IgD-negative memory B cell (primary cell): ENCODE measurements around the gene AQP9. TPM values are rescaled to one million over a fixed set of nuclear protein-coding genes. Genes with fewer than 3 reads are reported as not detected.
A peak's percentile ranks its signal among the peaks of the same experiment; 100 is the strongest.

Source experiments
- H3K27ac Mint-ChIP-seq, 3 donors: one replicate each; pipeline ENCODE4 v1.8.0; 2020 to 2022; ENCODE audit warnings: mild to moderate bottlenecking in 3 of 3, mixed read lengths in 3 of 3, moderate library complexity in 1 of 3
- H3K27me3 Mint-ChIP-seq: one replicate; pipeline ENCODE4 v1.8.0; 2021; ENCODE audit warnings: mixed read lengths
- H3K36me3 Mint-ChIP-seq: one replicate; pipeline ENCODE4 v1.8.0; 2020; ENCODE audit warnings: mild to moderate bottlenecking, mixed read lengths
- H3K4me1 Mint-ChIP-seq, 3 donors: one replicate each; pipeline ENCODE4 v1.8.0; 2020 to 2022; ENCODE audit warnings: mixed read lengths in 3 of 3, mild to moderate bottlenecking in 1 of 3
- H3K4me3 Mint-ChIP-seq, 4 donors: one replicate each; pipeline ENCODE4 v1.8.0; 2020 to 2022; ENCODE audit warnings: mild to moderate bottlenecking in 4 of 4, mixed read lengths in 4 of 4, moderate library complexity in 3 of 4
- H3K9me3 Mint-ChIP-seq, 3 donors: one replicate each; pipeline ENCODE4 v1.8.0; 2020 to 2021; ENCODE audit warnings: mixed read lengths in 3 of 3, mild to moderate bottlenecking in 1 of 3
- polyA plus RNA-seq: library from polyadenylated mRNA; unstranded; fragments of 300-500 nt; fragmentation: Illumina TruSeq; gene quantifications from one replicate; pipeline ENCODE4 v1.2.3, GENCODE V29; 2021

The AQP9 gene
- polyA plus RNA-seq, 1 donor from 2014 or later: not detected

GRCh38 chr15:58124585-58124984 lies 13.6 kb upstream of the AQP9 start:
- Mint-ChIP-seq H3K27me3 (peaks cover 6% of the 10 kb centered on the region), H3K9me3 (peaks cover 0 to 5% (median 4%) of the 10 kb centered on the region in 3 donors), H3K4me3 (no peak overlapping the region), H3K27ac (peak overlapping the region in 1 of 3 donors; percentile 39), H3K36me3 (no peaks in the 10 kb centered on the region), H3K4me1 (no peaks in the 10 kb centered on the region)

GRCh38 chr15:58125333-58125732 lies 12.8 kb upstream of the AQP9 start:
- Mint-ChIP-seq H3K27ac (no peak overlapping the region), H3K4me1 (no peaks in the 10 kb centered on the region), H3K4me3 (peak overlapping the region in 1 of 4 donors; percentile 28)

GRCh38 chr15:58134886-58135285 lies 3.3 kb upstream of the AQP9 start:
- H3K4me1 Mint-ChIP-seq: no peaks in the 10 kb centered on the region
- H3K36me3 Mint-ChIP-seq: peaks cover 3% of the 10 kb centered on the region

More at GRCh38 chr15:58125333-58125732, 12.8 kb upstream of the AQP9 start:
- H3K9me3 Mint-ChIP-seq: peaks cover 0 to 5% (median 4%) of the 10 kb centered on the region in 3 donors
- H3K27me3 Mint-ChIP-seq: peaks cover 6% of the 10 kb centered on the region
- H3K36me3 Mint-ChIP-seq: no peaks in the 10 kb centered on the region

GRCh38 chr15:58135511-58136174 lies 2.5 kb upstream of the AQP9 start:
- no peak overlapping the region for H3K4me3 Mint-ChIP-seq
- H3K27me3 Mint-ChIP-seq: peaks cover 1% of the 10 kb centered on the region
- peaks cover 3% of the 10 kb centered on the region for H3K36me3 Mint-ChIP-seq
- no peaks in the 10 kb centered on the region for H3K4me1 Mint-ChIP-seq
- H3K9me3 Mint-ChIP-seq: no peaks in the 10 kb centered on the region
- H3K27ac Mint-ChIP-seq: no peak overlapping the region

More at GRCh38 chr15:58134886-58135285, 3.3 kb upstream of the AQP9 start:
- Mint-ChIP-seq H3K27me3 (no peaks in the 10 kb centered on the region), H3K27ac (no peak overlapping the region), H3K4me3 (no peak overlapping the region), H3K9me3 (no peaks in the 10 kb centered on the region)

- H3K9me3 Mint-ChIP-seq: no peaks in the 10 kb centered on the region
- H3K4me1 Mint-ChIP-seq: no peaks in the 10 kb centered on the region
- H3K27ac Mint-ChIP-seq: no peak overlapping the region
These were observed 1.4 kb upstream of the AQP9 start for GRCh38 chr15:58136731-58137130.

GRCh38 chr15:58137686-58138085 lies 495 bp upstream of the AQP9 start:
- Mint-ChIP-seq H3K27me3 (peaks cover 1% of the 10 kb centered on the region), H3K9me3 (no peaks in the 10 kb centered on the region), H3K4me3 (no peak overlapping the region), H3K27ac (no peak overlapping the region), H3K36me3 (peaks cover 3% of the 10 kb centered on the region), H3K4me1 (no peaks in the 10 kb centered on the region)

More at GRCh38 chr15:58136731-58137130, 1.4 kb upstream of the AQP9 start:
- peaks cover 1% of the 10 kb centered on the region for H3K27me3 Mint-ChIP-seq
- no peak overlapping the region for H3K4me3 Mint-ChIP-seq
- peaks cover 3% of the 10 kb centered on the region for H3K36me3 Mint-ChIP-seq

GRCh38 chr15:58139276-58139988 lies 1.3 kb downstream of the AQP9 start:
- H3K4me3 Mint-ChIP-seq: no peak overlapping the region
- no peaks in the 10 kb centered on the region for H3K9me3 Mint-ChIP-seq
- peaks cover 1% of the 10 kb centered on the region for H3K36me3 Mint-ChIP-seq
- no peak overlapping the region for H3K27ac Mint-ChIP-seq
- peaks cover 1% of the 10 kb centered on the region for H3K27me3 Mint-ChIP-seq
- H3K4me1 Mint-ChIP-seq: no peaks in the 10 kb centered on the region

- Mint-ChIP-seq H3K36me3 (no peaks in the 10 kb centered on the region), H3K27ac (no peak overlapping the region)
These were observed 1.9 kb downstream of the AQP9 start for GRCh38 chr15:58139989-58140522.

GRCh38 chr15:58141894-58142293 lies 3.7 kb downstream of the AQP9 start:
- Mint-ChIP-seq H3K36me3 (no peaks in the 10 kb centered on the region), H3K4me1 (no peaks in the 10 kb centered on the region), H3K27ac (no peak overlapping the region), H3K4me3 (no peak overlapping the region), H3K9me3 (no peaks in the 10 kb centered on the region), H3K27me3 (peaks cover 6% of the 10 kb centered on the region)

More at GRCh38 chr15:58139989-58140522, 1.9 kb downstream of the AQP9 start:
- H3K4me3 Mint-ChIP-seq: no peak overlapping the region
- peaks cover 2% of the 10 kb centered on the region for H3K27me3 Mint-ChIP-seq
- H3K4me1 Mint-ChIP-seq: no peaks in the 10 kb centered on the region
- H3K9me3 Mint-ChIP-seq: no peaks in the 10 kb centered on the region

- Mint-ChIP-seq H3K9me3 (no peaks in the 10 kb centered on the region), H3K27me3 (peaks cover 6% of the 10 kb centered on the region), H3K4me1 (no peaks in the 10 kb centered on the region), H3K4me3 (no peak overlapping the region), H3K27ac (no peak overlapping the region), H3K36me3 (no peaks in the 10 kb centered on the region)
These were observed 4.8 kb downstream of the AQP9 start for GRCh38 chr15:58142827-58143461.

- H3K4me3 Mint-ChIP-seq: no peak overlapping the region
- H3K36me3 Mint-ChIP-seq: no peaks in the 10 kb centered on the region
- H3K27ac Mint-ChIP-seq: no peak overlapping the region
- no peaks in the 10 kb centered on the region for H3K9me3 Mint-ChIP-seq
- H3K4me1 Mint-ChIP-seq: no peaks in the 10 kb centered on the region
- peaks cover 5% of the 10 kb centered on the region for H3K27me3 Mint-ChIP-seq
These were observed 7.4 kb downstream of the AQP9 start for GRCh38 chr15:58145606-58146005.

- no peak overlapping the region for H3K27ac Mint-ChIP-seq
- H3K27me3 Mint-ChIP-seq: peaks cover 5% of the 10 kb centered on the region
- no peak overlapping the region for H3K4me3 Mint-ChIP-seq
- no peaks in the 10 kb centered on the region for H3K9me3 Mint-ChIP-seq
- H3K4me1 Mint-ChIP-seq: no peaks in the 10 kb centered on the region
- no peaks in the 10 kb centered on the region for H3K36me3 Mint-ChIP-seq
These were observed 8.0 kb downstream of the AQP9 start for GRCh38 chr15:58146211-58146610.

- H3K27ac Mint-ChIP-seq: no peak overlapping the region
- no peaks in the 10 kb centered on the region for H3K9me3 Mint-ChIP-seq
- no peak overlapping the region for H3K4me3 Mint-ChIP-seq
- H3K4me1 Mint-ChIP-seq: no peaks in the 10 kb centered on the region
- peaks cover 5% of the 10 kb centered on the region for H3K27me3 Mint-ChIP-seq
- no peaks in the 10 kb centered on the region for H3K36me3 Mint-ChIP-seq
These were observed 8.6 kb downstream of the AQP9 start for GRCh38 chr15:58146749-58147148.

- H3K27me3 Mint-ChIP-seq: peaks cover 5% of the 10 kb centered on the region
These were observed 9.0 kb downstream of the AQP9 start for GRCh38 chr15:58147171-58147611.

GRCh38 chr15:58148120-58148519 lies 9.9 kb downstream of the AQP9 start:
- Mint-ChIP-seq H3K9me3 (no peaks in the 10 kb centered on the region), H3K27ac (no peak overlapping the region), H3K27me3 (peaks cover 5% of the 10 kb centered on the region), H3K36me3 (no peaks in the 10 kb centered on the region), H3K4me1 (no peaks in the 10 kb centered on the region), H3K4me3 (no peak overlapping the region)

More at GRCh38 chr15:58147171-58147611, 9.0 kb downstream of the AQP9 start:
- H3K4me3 Mint-ChIP-seq: no peak overlapping the region
- no peaks in the 10 kb centered on the region for H3K36me3 Mint-ChIP-seq
- no peak overlapping the region for H3K27ac Mint-ChIP-seq
- no peaks in the 10 kb centered on the region for H3K4me1 Mint-ChIP-seq
- no peaks in the 10 kb centered on the region for H3K9me3 Mint-ChIP-seq
